Measurements from ENCODE around the gene SLC1A3.

SLC1A3 gene

GRCh38 chr5:36619012-36619635, 12.7 kb downstream of the SLC1A3 start:
- DNase-seq (ENCODE audit: insufficient read length, low spot score): no peak

GRCh38 chr5:36621985-36622384, 15.6 kb downstream of the SLC1A3 start:
- DNase-seq (ENCODE audit: insufficient read length, low spot score) (no peak), FAIRE-seq (no peak)
- TF ChIP-seq CTCF (IDR thresholded peaks at IDR 0.05; ENCODE audit: insufficient read depth, missing control alignments): no peak

More at GRCh38 chr5:36619012-36619635, 12.7 kb downstream of the SLC1A3 start:
- no peak for FAIRE-seq
- TF ChIP-seq CTCF (IDR thresholded peaks at IDR 0.05; ENCODE audit: insufficient read depth, missing control alignments): no peak

DNA sequence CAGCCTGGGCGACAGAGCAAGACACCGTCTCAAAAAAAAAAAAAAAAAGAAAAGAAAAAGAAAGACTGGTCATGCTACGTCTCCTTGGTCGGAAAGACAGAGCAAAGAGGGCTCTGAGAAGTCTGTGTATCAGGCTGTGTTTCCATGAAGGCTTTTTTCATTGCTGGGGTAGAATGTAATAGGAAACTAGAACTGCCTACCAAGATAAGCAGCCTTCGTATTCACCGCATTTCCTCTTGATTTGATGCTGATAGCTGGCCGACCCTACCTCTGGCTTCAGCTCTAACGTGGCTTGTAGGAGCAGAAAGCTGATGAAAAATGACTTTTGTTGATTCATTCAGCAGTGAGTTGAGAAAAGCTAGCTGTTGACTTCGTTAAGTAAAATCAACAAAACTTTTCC, 17.4 kb downstream of the SLC1A3 start:
- no peak for TF ChIP-seq CTCF (IDR thresholded peaks at IDR 0.05; ENCODE audit: insufficient read depth, missing control alignments)
- FAIRE-seq (no peak), DNase-seq (ENCODE audit: insufficient read length, low spot score) (no peak)

GRCh38 chr5:36624277-36624676, 17.9 kb downstream of the SLC1A3 start:
- DNase-seq (ENCODE audit: insufficient read length, low spot score) (no peak), FAIRE-seq (no peak)
- no peak for TF ChIP-seq CTCF (IDR thresholded peaks at IDR 0.05; ENCODE audit: insufficient read depth, missing control alignments)

DNA sequence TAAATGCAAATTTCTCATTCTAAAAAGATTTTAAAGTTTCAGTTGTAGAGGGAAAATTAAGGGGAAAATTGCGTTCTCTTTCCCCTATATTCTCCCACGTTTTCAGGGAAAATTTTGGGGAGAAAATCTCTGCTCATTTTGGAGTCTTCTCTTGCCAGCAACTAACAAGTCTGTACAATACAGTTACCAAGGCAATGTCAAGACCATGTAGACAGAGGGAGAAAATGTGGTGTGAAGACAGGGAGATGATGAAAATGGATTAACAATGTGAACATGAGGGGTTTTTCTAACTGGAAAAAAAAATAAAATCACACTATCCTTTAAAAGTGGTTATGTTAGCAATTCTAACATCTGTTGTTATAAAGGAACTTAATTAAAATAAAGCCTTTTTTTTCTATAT, 22.3 kb downstream of the SLC1A3 start:
- FAIRE-seq: no peak

DNA sequence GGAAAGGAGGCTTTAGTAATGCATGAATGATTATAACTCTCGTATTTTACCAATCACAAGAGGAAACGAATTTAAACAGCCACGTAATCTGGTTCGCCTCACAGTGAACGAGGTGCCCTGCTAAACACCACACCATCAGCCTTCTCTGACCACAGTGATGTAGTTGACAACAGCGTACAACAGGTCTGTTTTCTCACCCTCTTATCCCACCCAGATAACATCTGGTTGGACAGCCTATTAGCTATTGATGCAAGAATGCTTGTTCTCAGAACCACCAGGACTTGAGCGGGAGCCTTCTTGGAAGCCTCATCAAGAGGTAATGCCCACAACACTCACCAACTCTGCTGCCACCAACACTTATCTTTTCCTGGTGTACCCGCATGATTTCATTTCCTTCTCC, 23.3 kb downstream of the SLC1A3 start:
- FAIRE-seq (no peak), DNase-seq (ENCODE audit: insufficient read length, low spot score) (no peak)
- TF ChIP-seq CTCF (IDR thresholded peaks at IDR 0.05; ENCODE audit: insufficient read depth, missing control alignments): no peak

More for the DNA sequence above, 22.3 kb downstream of the SLC1A3 start:
- TF ChIP-seq CTCF (IDR thresholded peaks at IDR 0.05; ENCODE audit: insufficient read depth, missing control alignments): no peak
- DNase-seq (ENCODE audit: insufficient read length, low spot score): no peak
